GM10248 (cell line): Measurements from ENCODE around the gene REL.

ENCODE experiments used
- CTCF ChIA-PET: fragments of 300-600 bp; sonication (Branson Sonifier 250); formaldehyde crosslinking; extraction: SDS; loops from one replicate; lab custom pipeline; 2021; ENCODE audit warnings: antibody characterized with exemption; lab: Yijun Ruan, JAX
- POLR2A ChIA-PET: fragments of 350-650 bp; sonication (Branson Sonifier 250); formaldehyde crosslinking; extraction: SDS; loops from one replicate; lab custom pipeline; 2020; ENCODE audit warnings: antibody characterized with exemption; lab: Yijun Ruan, JAX
- DNase-seq: peaks from one replicate; pipeline ENCODE4 v3.0.0; 2012; ENCODE audit errors: extremely low spot score
- TF ChIP-seq, protein P1 (sequence below): IDR thresholded peaks from 2 replicates; pipeline ENCODE4 v1.5.1; 2012; ENCODE audit warnings: mild to moderate bottlenecking, low read depth; ENCODE audit errors: extremely low read depth, missing control alignments, control extremely low read depth

Gene REL

DNA sequence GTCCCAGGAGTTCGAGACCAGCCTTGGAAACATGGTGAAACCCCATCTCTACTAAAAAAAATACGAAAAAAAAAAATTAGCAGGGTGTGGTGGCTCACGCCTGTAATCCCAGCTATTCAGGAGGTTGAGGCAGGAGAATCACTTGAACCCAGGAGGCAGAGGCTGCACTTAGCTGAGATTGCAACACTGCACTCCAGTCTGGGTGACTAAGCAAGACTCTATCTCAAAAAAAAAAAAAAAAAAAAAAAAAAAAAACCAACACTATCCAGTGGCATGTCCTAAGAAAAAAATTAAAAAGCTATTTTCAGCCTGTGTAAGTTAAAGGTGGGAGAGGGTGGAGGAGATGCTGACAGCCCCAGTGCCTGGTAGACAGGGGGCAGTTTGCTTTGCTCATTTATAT is 32.2 kb upstream of the REL start:
- no peak for DNase-seq
- ChIA-PET CTCF (interaction anchor here (1.1 kb wide), 1 partner anchor 10 kb away, joined by 4 read pairs; no protein-coding TSS in a partner anchor), POLR2A (interaction anchor here (0.6 kb wide), 1 partner anchor 15 kb away, joined by 3 read pairs; no protein-coding TSS in a partner anchor)
- TF ChIP-seq, protein P1, sequence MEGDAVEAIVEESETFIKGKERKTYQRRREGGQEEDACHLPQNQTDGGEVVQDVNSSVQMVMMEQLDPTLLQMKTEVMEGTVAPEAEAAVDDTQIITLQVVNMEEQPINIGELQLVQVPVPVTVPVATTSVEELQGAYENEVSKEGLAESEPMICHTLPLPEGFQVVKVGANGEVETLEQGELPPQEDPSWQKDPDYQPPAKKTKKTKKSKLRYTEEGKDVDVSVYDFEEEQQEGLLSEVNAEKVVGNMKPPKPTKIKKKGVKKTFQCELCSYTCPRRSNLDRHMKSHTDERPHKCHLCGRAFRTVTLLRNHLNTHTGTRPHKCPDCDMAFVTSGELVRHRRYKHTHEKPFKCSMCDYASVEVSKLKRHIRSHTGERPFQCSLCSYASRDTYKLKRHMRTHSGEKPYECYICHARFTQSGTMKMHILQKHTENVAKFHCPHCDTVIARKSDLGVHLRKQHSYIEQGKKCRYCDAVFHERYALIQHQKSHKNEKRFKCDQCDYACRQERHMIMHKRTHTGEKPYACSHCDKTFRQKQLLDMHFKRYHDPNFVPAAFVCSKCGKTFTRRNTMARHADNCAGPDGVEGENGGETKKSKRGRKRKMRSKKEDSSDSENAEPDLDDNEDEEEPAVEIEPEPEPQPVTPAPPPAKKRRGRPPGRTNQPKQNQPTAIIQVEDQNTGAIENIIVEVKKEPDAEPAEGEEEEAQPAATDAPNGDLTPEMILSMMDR, result no peak

DNA sequence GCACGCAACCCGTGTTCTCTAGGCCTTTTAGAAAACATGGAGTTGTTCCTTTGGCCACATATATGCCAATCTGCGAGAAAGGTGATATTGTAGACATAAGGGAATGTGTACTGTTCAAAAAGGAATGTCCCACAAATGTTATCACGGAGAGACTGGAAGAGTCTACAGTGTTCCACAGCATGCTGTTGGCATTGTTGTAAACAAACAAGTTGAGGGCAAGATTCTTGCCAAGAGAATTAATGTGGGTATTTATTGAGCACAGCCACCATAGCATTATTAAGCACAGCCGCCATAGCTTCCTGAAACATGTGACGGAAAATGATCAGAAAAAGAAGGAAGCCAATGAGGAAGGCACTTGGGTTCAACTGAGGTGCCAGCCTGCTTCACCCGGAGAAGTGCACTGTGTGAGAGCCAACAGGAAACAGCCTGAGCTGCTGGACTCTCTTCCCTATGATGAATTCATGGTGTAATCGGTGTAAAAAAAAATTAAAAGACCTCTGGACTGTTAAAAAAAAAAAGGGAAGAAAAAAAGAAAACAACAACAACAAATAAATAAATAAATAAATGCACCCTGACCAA is 29.0 kb upstream of the REL start:
- POLR2A ChIA-PET, result no interaction called here
- TF ChIP-seq, protein P1, result no peak
- DNase-seq, result no peak
- CTCF ChIA-PET, result interaction anchor here (1.0 to 1.6 kb wide), 2 partner anchors 10 to 13 kb away, joined by 3 to 5 read pairs; no protein-coding TSS in a partner anchor

DNA sequence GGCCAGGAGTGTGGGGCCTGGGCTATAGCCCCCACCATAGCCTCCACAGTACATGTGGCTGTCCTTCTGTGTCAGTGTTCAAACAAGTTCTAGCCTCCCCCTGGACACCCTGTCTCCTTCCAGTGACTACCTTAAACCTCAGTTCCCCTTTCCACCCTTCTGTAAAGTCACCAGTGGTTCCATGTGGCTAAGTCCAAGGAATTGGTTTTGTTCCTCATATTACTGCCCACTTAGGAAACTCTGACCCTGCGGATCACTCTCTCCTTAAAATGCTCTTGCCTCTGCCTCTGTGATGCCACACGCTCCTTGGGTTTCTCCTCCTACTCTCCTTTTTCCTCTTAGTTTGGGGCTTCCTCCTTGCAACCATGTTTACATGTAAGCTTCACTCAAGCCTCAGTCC is 27.8 kb upstream of the REL start:
- ChIA-PET POLR2A (no interaction called here), CTCF (interaction anchor here (1.0 to 1.4 kb wide), 4 partner anchors 9 to 21 kb away, joined by 3 to 5 read pairs (median 4); no protein-coding TSS in a partner anchor)
- DNase-seq, result no peak
- TF ChIP-seq, protein P1, result no peak

DNA sequence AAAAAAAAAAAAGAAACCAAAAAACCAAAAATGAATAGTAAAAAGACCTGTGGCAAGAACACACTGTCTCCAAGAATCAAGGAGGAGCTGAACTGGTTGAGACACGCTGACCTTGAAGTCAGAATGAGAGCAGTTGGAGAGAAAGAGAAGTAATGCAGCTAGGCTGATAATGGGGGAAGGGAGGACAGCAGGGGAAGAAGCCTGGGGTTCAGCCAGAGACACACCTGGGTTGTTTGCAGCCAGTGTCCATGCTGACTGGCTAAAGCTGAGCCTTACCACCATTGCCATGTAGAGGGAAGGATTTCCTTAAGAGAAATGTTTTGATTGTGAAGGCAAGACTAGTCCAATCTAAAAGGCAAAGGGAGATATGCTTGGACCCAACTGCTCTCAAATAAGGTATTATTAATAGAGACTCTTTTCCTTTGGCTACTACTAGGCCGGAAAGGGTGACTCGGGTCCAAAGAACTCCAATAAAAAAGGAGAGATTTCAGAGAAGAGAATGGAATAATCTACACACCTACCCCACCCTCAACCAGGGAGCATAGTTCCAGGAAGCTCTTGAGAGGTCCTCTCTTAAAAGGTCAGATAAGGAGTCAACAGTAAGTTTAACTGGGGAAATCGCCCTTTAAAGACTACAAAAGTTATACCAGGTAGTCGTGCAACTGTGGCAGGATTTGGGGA is 25.2 kb upstream of the REL start:
- ChIA-PET POLR2A (interaction anchor here (0.6 kb wide), 1 partner anchor 12 kb away, joined by 4 read pairs; no protein-coding TSS in a partner anchor), CTCF (interaction anchor here (1.1 to 3.1 kb wide), 3 partner anchors 15 to 48 kb away, joined by 3 to 10 read pairs (median 3); no protein-coding TSS in a partner anchor)

DNA sequence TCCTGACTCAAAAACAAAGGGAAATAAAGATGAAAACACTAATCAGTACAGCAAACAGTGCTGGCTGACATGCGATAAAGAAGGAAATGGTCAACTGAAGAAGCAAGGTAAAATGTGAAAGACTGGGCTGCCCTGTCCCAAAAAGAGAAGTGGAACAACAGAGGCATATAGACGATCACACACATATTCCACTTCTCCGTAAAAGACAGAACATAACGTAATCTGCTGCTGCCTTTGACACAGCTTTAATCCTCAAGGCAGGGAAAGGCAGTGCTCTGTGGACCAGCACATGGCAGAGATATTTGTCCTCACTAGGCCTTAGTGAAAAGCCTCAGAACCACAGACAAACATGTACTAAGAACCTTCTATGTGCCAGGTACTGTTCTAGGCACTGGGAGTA is 24.3 kb upstream of the REL start:
- TF ChIP-seq, protein P1, result no peak
- ChIA-PET POLR2A (no interaction called here), CTCF (interaction anchor here (1.3 to 3.1 kb wide), 2 partner anchors 10 to 18 kb away, joined by 4 to 10 read pairs; no protein-coding TSS in a partner anchor)
- DNase-seq, result no peak

More for the DNA sequence above, 25.2 kb upstream of the REL start:
- TF ChIP-seq, protein P1, result no peak
- no peak for DNase-seq

DNA sequence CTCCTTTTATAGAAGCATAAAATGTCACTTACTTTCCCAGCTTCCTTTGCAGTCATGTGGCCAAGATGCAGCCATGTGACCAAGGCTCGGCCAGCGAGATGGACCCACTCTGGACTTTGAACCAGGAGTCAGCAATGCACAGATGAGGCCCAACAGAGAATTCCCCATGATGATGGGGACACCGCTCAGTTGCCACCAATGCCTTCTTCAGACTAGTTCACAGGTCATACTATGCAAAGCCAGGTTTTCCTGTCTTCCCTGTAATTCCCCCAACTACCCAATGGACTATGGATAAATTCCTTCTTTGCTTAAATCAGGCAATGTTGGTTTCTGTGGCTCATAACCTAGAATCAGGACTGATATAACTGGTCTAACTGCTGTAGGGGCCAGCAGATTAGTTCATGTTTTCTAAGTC is 22.5 kb upstream of the REL start:
- ChIA-PET POLR2A (no interaction called here), CTCF (interaction anchor here (1.5 kb wide), 1 partner anchor 49 kb away, joined by 3 read pairs; no protein-coding TSS in a partner anchor)
- no peak for DNase-seq
- TF ChIP-seq, protein P1, result no peak
